ENCODE data around the gene PCDHGA2. TPM values are rescaled to one million over a fixed set of nuclear protein-coding genes. Genes with fewer than 3 reads are reported as not detected.

The PCDHGA2 gene
- polyA plus RNA-seq, 1 donor from 2014 or later, result 0.21 TPM

GRCh38 chr5:141359790-141360426 is 21.3 kb downstream of the PCDHGA2 start, which contains the start of gene PCDHGB2:
TSS of gene PCDHGB2 (plus strand) at chr5:141359994. CDS start at chr5:141360136, 142 bp downstream.
- Histone ChIP-seq H3K9ac (ENCODE audit: low read length) (no peak within 1 kb of the TSS), H3F3A (ENCODE audit: insufficient read depth, low read length, poor library complexity, severe bottlenecking) (no peaks in the 10 kb centered on the region), H3K9me3 (ENCODE audit: low read length) (peaks cover 48% of the 10 kb centered on the region), H3K4me2 (ENCODE audit: low read length) (no peak within 1 kb of the TSS), H3K4me3 (ENCODE audit: low read length) (no peak within 1 kb of the TSS), H4K20me1 (ENCODE audit: insufficient read depth) (no peaks in the 10 kb centered on the region), H2AFZ (ENCODE audit: low read depth, low read length) (no peak within 1 kb of the TSS), H3K79me2 (replicated peaks; ENCODE audit: insufficient read depth, low read length) (no peaks in the 10 kb centered on the region), H3K27ac (ENCODE audit: low read length) (no peak within 1 kb of the TSS), H3K9me2 (ENCODE audit: insufficient read depth, low read length) (no peaks in the 10 kb centered on the region), H3K27me3 (ENCODE audit: insufficient read depth, low read depth, low read length) (no peaks in the 10 kb centered on the region), H3K36me3 (ENCODE audit: insufficient read depth, low read length) (no peaks in the 10 kb centered on the region)
- TF ChIP-seq EP300 (conservative IDR thresholded peaks at IDR 0.05; ENCODE audit: poor library complexity, severe bottlenecking) (no peak), POLR2AphosphoS5 (IDR thresholded peaks at IDR 0.05) (no peak), SMC3 (conservative IDR thresholded peaks at IDR 0.05; ENCODE audit: poor library complexity) (no peak), EZH2 (IDR thresholded peaks at IDR 0.05; ENCODE audit: borderline replicate concordance, insufficient read depth, low read length, poor library complexity, severe bottlenecking) (no peak), RAD21 (conservative IDR thresholded peaks at IDR 0.05) (no peak), TAF1 (IDR thresholded peaks at IDR 0.05; ENCODE audit: low read depth) (no peak), MXI1 (conservative IDR thresholded peaks at IDR 0.05; ENCODE audit: poor library complexity, severe bottlenecking) (no peak)
- TF ChIP-seq, protein P1, sequence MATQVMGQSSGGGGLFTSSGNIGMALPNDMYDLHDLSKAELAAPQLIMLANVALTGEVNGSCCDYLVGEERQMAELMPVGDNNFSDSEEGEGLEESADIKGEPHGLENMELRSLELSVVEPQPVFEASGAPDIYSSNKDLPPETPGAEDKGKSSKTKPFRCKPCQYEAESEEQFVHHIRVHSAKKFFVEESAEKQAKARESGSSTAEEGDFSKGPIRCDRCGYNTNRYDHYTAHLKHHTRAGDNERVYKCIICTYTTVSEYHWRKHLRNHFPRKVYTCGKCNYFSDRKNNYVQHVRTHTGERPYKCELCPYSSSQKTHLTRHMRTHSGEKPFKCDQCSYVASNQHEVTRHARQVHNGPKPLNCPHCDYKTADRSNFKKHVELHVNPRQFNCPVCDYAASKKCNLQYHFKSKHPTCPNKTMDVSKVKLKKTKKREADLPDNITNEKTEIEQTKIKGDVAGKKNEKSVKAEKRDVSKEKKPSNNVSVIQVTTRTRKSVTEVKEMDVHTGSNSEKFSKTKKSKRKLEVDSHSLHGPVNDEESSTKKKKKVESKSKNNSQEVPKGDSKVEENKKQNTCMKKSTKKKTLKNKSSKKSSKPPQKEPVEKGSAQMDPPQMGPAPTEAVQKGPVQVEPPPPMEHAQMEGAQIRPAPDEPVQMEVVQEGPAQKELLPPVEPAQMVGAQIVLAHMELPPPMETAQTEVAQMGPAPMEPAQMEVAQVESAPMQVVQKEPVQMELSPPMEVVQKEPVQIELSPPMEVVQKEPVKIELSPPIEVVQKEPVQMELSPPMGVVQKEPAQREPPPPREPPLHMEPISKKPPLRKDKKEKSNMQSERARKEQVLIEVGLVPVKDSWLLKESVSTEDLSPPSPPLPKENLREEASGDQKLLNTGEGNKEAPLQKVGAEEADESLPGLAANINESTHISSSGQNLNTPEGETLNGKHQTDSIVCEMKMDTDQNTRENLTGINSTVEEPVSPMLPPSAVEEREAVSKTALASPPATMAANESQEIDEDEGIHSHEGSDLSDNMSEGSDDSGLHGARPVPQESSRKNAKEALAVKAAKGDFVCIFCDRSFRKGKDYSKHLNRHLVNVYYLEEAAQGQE (IDR thresholded peaks at IDR 0.05; ENCODE audit: borderline replicate concordance), result no peak
- TF ChIP-seq, protein P2, sequence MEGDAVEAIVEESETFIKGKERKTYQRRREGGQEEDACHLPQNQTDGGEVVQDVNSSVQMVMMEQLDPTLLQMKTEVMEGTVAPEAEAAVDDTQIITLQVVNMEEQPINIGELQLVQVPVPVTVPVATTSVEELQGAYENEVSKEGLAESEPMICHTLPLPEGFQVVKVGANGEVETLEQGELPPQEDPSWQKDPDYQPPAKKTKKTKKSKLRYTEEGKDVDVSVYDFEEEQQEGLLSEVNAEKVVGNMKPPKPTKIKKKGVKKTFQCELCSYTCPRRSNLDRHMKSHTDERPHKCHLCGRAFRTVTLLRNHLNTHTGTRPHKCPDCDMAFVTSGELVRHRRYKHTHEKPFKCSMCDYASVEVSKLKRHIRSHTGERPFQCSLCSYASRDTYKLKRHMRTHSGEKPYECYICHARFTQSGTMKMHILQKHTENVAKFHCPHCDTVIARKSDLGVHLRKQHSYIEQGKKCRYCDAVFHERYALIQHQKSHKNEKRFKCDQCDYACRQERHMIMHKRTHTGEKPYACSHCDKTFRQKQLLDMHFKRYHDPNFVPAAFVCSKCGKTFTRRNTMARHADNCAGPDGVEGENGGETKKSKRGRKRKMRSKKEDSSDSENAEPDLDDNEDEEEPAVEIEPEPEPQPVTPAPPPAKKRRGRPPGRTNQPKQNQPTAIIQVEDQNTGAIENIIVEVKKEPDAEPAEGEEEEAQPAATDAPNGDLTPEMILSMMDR (IDR thresholded peaks at IDR 0.05; ENCODE audit: poor library complexity, severe bottlenecking), result no peak

- Histone ChIP-seq H3K36me3 (ENCODE audit: insufficient read depth, low read length) (no peaks in the 10 kb centered on the region), H3K9ac (ENCODE audit: low read length) (no peak overlapping the region), H3K79me2 (replicated peaks; ENCODE audit: insufficient read depth, low read length) (no peaks in the 10 kb centered on the region), H4K20me1 (ENCODE audit: insufficient read depth) (no peaks in the 10 kb centered on the region), H3K4me3 (ENCODE audit: low read length) (no peak overlapping the region), H3K27me3 (ENCODE audit: insufficient read depth, low read depth, low read length) (no peaks in the 10 kb centered on the region), H3F3A (ENCODE audit: insufficient read depth, low read length, poor library complexity, severe bottlenecking) (no peaks in the 10 kb centered on the region), H3K9me3 (ENCODE audit: low read length) (peaks cover 44% of the 10 kb centered on the region), H3K27ac (ENCODE audit: low read length) (no peak overlapping the region), H3K9me2 (ENCODE audit: insufficient read depth, low read length) (no peaks in the 10 kb centered on the region), H2AFZ (ENCODE audit: low read depth, low read length) (no peak overlapping the region), H3K4me2 (ENCODE audit: low read length) (no peak overlapping the region)
- no peak for TF ChIP-seq POLR2AphosphoS5 (IDR thresholded peaks at IDR 0.05)
- TF ChIP-seq, protein P2 (IDR thresholded peaks at IDR 0.05; ENCODE audit: poor library complexity, severe bottlenecking), result no peak
- TF ChIP-seq MXI1 (conservative IDR thresholded peaks at IDR 0.05; ENCODE audit: poor library complexity, severe bottlenecking), result no peak
- TF ChIP-seq, protein P1 (IDR thresholded peaks at IDR 0.05; ENCODE audit: borderline replicate concordance), result no peak
- TF ChIP-seq RAD21 (conservative IDR thresholded peaks at IDR 0.05), result no peak
- no peak for TF ChIP-seq EP300 (conservative IDR thresholded peaks at IDR 0.05; ENCODE audit: poor library complexity, severe bottlenecking)
- no peak for TF ChIP-seq TAF1 (IDR thresholded peaks at IDR 0.05; ENCODE audit: low read depth)
- no peak for TF ChIP-seq SMC3 (conservative IDR thresholded peaks at IDR 0.05; ENCODE audit: poor library complexity)
Measured at GRCh38 chr5:141360685-141361084, 22.1 kb downstream of the PCDHGA2 start.

Data from neural cell (in vitro differentiated cells).